ENCODE data around the gene PDZD4. TPM values are rescaled to one million over a fixed set of nuclear protein-coding genes. Genes with fewer than 3 reads are reported as not detected.

PDZD4 gene
- total RNA-seq, 1 experiment from 2014 or later: 120 TPM

DNA sequence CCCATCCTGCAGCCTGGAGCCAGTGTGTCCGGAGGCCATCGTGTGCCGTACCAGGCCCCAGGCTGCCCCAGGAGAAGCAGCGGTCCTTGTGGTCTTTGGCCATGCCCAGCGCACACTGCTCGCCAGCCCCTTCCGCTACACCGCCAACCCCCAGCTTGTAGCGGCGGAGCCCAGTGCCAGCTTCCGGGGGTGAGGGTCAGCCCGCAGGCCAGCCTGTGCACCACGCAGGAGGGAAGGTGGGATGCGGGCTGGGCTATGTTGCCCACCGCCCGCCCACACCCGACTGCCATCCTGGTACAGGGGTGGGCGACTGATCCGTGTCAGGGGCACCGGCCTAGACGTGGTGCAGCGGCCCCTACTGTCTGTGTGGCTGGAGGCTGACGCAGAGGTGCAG lies 57.1 kb downstream of the PDZD4 start (continued):
- no peak for TF ChIP-seq IRF2 (CRISPR knock-in tag; IDR thresholded peaks at IDR 0.05; ENCODE audit: borderline replicate concordance, low read depth)
- TF ChIP-seq, protein P1, sequence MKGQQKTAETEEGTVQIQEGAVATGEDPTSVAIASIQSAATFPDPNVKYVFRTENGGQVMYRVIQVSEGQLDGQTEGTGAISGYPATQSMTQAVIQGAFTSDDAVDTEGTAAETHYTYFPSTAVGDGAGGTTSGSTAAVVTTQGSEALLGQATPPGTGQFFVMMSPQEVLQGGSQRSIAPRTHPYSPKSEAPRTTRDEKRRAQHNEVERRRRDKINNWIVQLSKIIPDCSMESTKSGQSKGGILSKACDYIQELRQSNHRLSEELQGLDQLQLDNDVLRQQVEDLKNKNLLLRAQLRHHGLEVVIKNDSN (CRISPR knock-in tag; IDR thresholded peaks at IDR 0.05): no peak
- no peak for TF ChIP-seq ZNF396 (CRISPR knock-in tag; IDR thresholded peaks at IDR 0.05; ENCODE audit: borderline replicate concordance)
- TF ChIP-seq, protein P2, sequence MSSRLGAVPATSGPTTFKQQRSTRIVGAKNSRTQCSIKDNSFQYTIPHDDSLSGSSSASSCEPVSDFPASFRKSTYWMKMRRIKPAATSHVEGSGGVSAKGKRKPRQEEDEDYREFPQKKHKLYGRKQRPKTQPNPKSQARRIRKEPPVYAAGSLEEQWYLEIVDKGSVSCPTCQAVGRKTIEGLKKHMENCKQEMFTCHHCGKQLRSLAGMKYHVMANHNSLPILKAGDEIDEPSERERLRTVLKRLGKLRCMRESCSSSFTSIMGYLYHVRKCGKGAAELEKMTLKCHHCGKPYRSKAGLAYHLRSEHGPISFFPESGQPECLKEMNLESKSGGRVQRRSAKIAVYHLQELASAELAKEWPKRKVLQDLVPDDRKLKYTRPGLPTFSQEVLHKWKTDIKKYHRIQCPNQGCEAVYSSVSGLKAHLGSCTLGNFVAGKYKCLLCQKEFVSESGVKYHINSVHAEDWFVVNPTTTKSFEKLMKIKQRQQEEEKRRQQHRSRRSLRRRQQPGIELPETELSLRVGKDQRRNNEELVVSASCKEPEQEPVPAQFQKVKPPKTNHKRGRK (CRISPR knock-in tag; IDR thresholded peaks at IDR 0.05; ENCODE audit: borderline replicate concordance): no peak

DNA sequence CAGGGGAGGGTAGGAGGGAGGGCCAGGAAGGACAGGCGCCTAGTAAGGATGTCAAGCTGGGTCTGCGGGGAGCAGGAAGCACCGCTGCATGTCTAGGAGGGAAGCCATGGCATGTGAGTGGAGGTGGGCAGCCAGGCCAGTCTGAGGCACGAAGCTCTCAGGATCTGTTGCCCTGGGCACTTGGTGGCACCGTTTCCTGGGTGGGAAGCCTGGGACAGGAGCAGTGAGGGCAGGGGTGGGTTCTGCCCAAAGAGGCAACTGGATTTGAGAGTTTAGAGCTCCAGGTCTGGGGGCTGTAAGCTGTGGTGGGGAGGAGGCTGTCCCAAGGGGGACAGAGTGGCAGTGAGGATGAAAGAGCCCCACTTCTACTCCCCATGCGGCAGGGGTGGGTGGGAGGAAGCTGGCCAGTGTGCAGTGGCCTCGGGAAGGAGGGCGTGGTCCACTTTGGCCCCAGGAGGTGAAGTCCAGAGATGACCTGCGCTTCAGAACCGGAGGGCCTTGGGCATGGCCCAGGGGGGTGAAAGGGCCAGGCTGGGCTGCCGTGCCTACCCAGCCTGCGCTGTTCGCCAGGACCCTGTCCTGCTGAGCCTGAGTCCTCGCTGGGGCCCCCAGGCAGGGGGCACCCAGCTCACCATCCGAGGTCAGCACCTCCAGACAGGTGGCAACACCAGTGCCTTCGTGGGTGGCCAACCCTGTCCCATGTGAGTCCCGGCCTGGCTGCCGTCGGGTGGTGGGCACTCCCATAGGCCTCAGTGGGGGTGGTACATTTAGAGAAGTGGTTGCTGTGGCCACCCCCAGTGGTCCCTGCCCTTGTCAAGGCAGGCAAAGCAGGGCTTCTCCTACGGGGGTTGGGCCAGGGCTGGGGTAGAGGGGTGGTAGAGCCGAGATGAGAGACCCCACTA lies 57.8 kb downstream of the PDZD4 start:
- no peaks in the 10 kb centered on the region for H3K9me3 Mint-ChIP-seq
- no peak overlapping the region for H3K27ac Mint-ChIP-seq
- ChIA-PET POLR2A (no interaction called here), CTCF (interaction anchor here (1.0 kb wide), 1 partner anchor 22 kb away, joined by 3 read pairs; the partner anchor contains the start of genes IDH3G and SSR4)
- no peak overlapping the region for H3K4me3 Mint-ChIP-seq
- no peaks in the 10 kb centered on the region for H3K27me3 Mint-ChIP-seq (ENCODE audit: low read depth)
- no peaks in the 10 kb centered on the region for H3K4me1 Mint-ChIP-seq
- no peak for ATAC-seq
- H3K36me3 Mint-ChIP-seq: no peaks in the 10 kb centered on the region
- DNase-seq (ENCODE audit: low spot score): no peak
- TF ChIP-seq, protein P3, sequence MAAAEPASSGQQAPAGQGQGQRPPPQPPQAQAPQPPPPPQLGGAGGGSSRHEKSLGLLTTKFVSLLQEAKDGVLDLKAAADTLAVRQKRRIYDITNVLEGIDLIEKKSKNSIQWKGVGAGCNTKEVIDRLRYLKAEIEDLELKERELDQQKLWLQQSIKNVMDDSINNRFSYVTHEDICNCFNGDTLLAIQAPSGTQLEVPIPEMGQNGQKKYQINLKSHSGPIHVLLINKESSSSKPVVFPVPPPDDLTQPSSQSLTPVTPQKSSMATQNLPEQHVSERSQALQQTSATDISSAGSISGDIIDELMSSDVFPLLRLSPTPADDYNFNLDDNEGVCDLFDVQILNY (CRISPR knock-in tag; IDR thresholded peaks at IDR 0.05): no peak
- TF ChIP-seq SMAD3 (CRISPR knock-in tag; IDR thresholded peaks at IDR 0.05; ENCODE audit: borderline replicate concordance) (no peak), ZNF416 (CRISPR knock-in tag; IDR thresholded peaks at IDR 0.05) (no peak), ATF1 (CRISPR knock-in tag; IDR thresholded peaks at IDR 0.05) (no peak), SP1 (CRISPR knock-in tag; conservative IDR thresholded peaks at IDR 0.05) (no peak), TEAD4 (CRISPR knock-in tag; IDR thresholded peaks at IDR 0.05) (no peak), IRF2 (CRISPR knock-in tag; IDR thresholded peaks at IDR 0.05; ENCODE audit: borderline replicate concordance, low read depth) (no peak), CBFB (CRISPR knock-in tag; IDR thresholded peaks at IDR 0.05; ENCODE audit: low read depth) (no peak), TCF7 (CRISPR knock-in tag; IDR thresholded peaks at IDR 0.05; ENCODE audit: low read depth) (no peak), NR2C2 (CRISPR knock-in tag; IDR thresholded peaks at IDR 0.05) (no peak), ESRRA (CRISPR knock-in tag; IDR thresholded peaks at IDR 0.05; ENCODE audit: borderline replicate concordance) (no peak)
- TF ChIP-seq, protein P4, sequence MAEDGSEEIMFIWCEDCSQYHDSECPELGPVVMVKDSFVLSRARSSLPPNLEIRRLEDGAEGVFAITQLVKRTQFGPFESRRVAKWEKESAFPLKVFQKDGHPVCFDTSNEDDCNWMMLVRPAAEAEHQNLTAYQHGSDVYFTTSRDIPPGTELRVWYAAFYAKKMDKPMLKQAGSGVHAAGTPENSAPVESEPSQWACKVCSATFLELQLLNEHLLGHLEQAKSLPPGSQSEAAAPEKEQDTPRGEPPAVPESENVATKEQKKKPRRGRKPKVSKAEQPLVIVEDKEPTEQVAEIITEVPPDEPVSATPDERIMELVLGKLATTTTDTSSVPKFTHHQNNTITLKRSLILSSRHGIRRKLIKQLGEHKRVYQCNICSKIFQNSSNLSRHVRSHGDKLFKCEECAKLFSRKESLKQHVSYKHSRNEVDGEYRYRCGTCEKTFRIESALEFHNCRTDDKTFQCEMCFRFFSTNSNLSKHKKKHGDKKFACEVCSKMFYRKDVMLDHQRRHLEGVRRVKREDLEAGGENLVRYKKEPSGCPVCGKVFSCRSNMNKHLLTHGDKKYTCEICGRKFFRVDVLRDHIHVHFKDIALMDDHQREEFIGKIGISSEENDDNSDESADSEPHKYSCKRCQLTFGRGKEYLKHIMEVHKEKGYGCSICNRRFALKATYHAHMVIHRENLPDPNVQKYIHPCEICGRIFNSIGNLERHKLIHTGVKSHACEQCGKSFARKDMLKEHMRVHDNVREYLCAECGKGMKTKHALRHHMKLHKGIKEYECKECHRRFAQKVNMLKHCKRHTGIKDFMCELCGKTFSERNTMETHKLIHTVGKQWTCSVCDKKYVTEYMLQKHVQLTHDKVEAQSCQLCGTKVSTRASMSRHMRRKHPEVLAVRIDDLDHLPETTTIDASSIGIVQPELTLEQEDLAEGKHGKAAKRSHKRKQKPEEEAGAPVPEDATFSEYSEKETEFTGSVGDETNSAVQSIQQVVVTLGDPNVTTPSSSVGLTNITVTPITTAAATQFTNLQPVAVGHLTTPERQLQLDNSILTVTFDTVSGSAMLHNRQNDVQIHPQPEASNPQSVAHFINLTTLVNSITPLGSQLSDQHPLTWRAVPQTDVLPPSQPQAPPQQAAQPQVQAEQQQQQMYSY (CRISPR knock-in tag; IDR thresholded peaks at IDR 0.05): no peak
- TF ChIP-seq, protein P5, sequence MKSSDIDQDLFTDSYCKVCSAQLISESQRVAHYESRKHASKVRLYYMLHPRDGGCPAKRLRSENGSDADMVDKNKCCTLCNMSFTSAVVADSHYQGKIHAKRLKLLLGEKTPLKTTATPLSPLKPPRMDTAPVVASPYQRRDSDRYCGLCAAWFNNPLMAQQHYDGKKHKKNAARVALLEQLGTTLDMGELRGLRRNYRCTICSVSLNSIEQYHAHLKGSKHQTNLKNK (CRISPR knock-in tag; IDR thresholded peaks at IDR 0.05): no peak
- TF ChIP-seq, protein P6, sequence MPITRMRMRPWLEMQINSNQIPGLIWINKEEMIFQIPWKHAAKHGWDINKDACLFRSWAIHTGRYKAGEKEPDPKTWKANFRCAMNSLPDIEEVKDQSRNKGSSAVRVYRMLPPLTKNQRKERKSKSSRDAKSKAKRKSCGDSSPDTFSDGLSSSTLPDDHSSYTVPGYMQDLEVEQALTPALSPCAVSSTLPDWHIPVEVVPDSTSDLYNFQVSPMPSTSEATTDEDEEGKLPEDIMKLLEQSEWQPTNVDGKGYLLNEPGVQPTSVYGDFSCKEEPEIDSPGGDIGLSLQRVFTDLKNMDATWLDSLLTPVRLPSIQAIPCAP (CRISPR knock-in tag; IDR thresholded peaks at IDR 0.05): no peak
- TF ChIP-seq, protein P7, sequence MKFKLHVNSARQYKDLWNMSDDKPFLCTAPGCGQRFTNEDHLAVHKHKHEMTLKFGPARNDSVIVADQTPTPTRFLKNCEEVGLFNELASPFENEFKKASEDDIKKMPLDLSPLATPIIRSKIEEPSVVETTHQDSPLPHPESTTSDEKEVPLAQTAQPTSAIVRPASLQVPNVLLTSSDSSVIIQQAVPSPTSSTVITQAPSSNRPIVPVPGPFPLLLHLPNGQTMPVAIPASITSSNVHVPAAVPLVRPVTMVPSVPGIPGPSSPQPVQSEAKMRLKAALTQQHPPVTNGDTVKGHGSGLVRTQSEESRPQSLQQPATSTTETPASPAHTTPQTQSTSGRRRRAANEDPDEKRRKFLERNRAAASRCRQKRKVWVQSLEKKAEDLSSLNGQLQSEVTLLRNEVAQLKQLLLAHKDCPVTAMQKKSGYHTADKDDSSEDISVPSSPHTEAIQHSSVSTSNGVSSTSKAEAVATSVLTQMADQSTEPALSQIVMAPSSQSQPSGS (CRISPR knock-in tag; IDR thresholded peaks at IDR 0.05; ENCODE audit: borderline replicate concordance, low read depth): no peak
- TF ChIP-seq, protein P8, sequence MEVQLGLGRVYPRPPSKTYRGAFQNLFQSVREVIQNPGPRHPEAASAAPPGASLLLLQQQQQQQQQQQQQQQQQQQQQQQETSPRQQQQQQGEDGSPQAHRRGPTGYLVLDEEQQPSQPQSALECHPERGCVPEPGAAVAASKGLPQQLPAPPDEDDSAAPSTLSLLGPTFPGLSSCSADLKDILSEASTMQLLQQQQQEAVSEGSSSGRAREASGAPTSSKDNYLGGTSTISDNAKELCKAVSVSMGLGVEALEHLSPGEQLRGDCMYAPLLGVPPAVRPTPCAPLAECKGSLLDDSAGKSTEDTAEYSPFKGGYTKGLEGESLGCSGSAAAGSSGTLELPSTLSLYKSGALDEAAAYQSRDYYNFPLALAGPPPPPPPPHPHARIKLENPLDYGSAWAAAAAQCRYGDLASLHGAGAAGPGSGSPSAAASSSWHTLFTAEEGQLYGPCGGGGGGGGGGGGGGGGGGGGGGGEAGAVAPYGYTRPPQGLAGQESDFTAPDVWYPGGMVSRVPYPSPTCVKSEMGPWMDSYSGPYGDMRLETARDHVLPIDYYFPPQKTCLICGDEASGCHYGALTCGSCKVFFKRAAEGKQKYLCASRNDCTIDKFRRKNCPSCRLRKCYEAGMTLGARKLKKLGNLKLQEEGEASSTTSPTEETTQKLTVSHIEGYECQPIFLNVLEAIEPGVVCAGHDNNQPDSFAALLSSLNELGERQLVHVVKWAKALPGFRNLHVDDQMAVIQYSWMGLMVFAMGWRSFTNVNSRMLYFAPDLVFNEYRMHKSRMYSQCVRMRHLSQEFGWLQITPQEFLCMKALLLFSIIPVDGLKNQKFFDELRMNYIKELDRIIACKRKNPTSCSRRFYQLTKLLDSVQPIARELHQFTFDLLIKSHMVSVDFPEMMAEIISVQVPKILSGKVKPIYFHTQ (CRISPR knock-in tag; IDR thresholded peaks at IDR 0.05): no peak

Measured in WTC11 (cell line).